H9 (cell line): ENCODE measurements around the gene BNIP5. TPM values are rescaled to one million over a fixed set of nuclear protein-coding genes. Genes with fewer than 3 reads are reported as not detected.

ENCODE experiments used
- DNase-seq: peaks from one replicate; pipeline ENCODE4 v3.0.0-alpha.2; 2017
- H2AFZ ChIP-seq: one replicate; pipeline ENCODE4 v1.6.1; 2013; ENCODE audit warnings: mild to moderate bottlenecking, low read length, control low read depth, moderate library complexity
- H2AK5ac ChIP-seq: 2 replicates; pipeline ENCODE4 v1.6.1; 2013; ENCODE audit warnings: low read length, control low read depth, mixed read lengths; ENCODE audit not compliant: insufficient read length
- H2BK120ac ChIP-seq: one replicate; pipeline ENCODE4 v1.6.1; 2013; ENCODE audit warnings: low read depth, mild to moderate bottlenecking, low read length, control low read depth, inconsistent platforms; ENCODE audit not compliant: poor library complexity, severe bottlenecking
- H2BK12ac ChIP-seq: 2 replicates; pipeline ENCODE4 v1.6.1; 2013; ENCODE audit warnings: low read length, control low read depth, mixed read lengths, low read depth; ENCODE audit not compliant: insufficient read length
- H2BK15ac ChIP-seq: 2 replicates; pipeline ENCODE4 v1.6.1; 2013; ENCODE audit warnings: low read depth, low read length, control low read depth
- H2BK20ac ChIP-seq: one replicate; pipeline ENCODE4 v1.6.1; 2013; ENCODE audit warnings: low read depth, mild to moderate bottlenecking, low read length, control low read depth, inconsistent platforms; ENCODE audit not compliant: poor library complexity, severe bottlenecking
- H2BK5ac ChIP-seq: 2 replicates; pipeline ENCODE4 v1.6.1; 2013; ENCODE audit warnings: low read length, control low read depth, mixed read lengths; ENCODE audit not compliant: insufficient read length
- H3K14ac ChIP-seq: 2 replicates; pipeline ENCODE4 v1.6.1; 2013; ENCODE audit warnings: low read length, control low read depth; ENCODE audit not compliant: insufficient read depth
- H3K18ac ChIP-seq: 2 replicates; pipeline ENCODE4 v1.6.1; 2013; ENCODE audit warnings: low read depth, mild to moderate bottlenecking, mixed read lengths, low read length, control low read depth; ENCODE audit not compliant: insufficient read length
- H3K23ac ChIP-seq: 2 replicates; pipeline ENCODE4 v1.6.1; 2013; ENCODE audit warnings: low read length, control low read depth, mixed read lengths, low read depth; ENCODE audit not compliant: insufficient read length
- H3K23me2 ChIP-seq: 2 replicates; pipeline ENCODE4 v1.6.1; 2013; ENCODE audit warnings: low read depth, mild to moderate bottlenecking, mixed read lengths, low read length, control low read depth; ENCODE audit not compliant: insufficient read length, poor library complexity, severe bottlenecking
- H3K27ac ChIP-seq: 2 replicates; pipeline ENCODE4 v1.5.1; 2013; ENCODE audit warnings: low read length, control low read depth, mixed read lengths, low read depth; ENCODE audit not compliant: insufficient read length
- H3K27me3 ChIP-seq: 2 replicates; pipeline ENCODE4 v1.6.1; 2013; ENCODE audit warnings: low read length, control low read depth, inconsistent platforms; ENCODE audit not compliant: insufficient read depth
- H3K4ac ChIP-seq: 2 replicates; pipeline ENCODE4 v1.6.1; 2013; ENCODE audit warnings: low read depth, mild to moderate bottlenecking, control low read depth, inconsistent platforms, low read length, moderate library complexity
- H3K4me1 ChIP-seq: 2 replicates; pipeline ENCODE4 v1.6.1; 2013; ENCODE audit warnings: low read length, control low read depth, inconsistent platforms; ENCODE audit not compliant: insufficient read depth
- H3K4me2 ChIP-seq: 2 replicates; pipeline ENCODE4 v1.6.1; 2013; ENCODE audit warnings: low read length, control low read depth, mixed read lengths; ENCODE audit not compliant: insufficient read length, insufficient read depth
- H3K56ac ChIP-seq: 2 replicates; pipeline ENCODE4 v1.6.1; 2013; ENCODE audit warnings: low read depth, mild to moderate bottlenecking, mixed read lengths, low read length, control low read depth; ENCODE audit not compliant: insufficient read length
- H3K79me1 ChIP-seq: 2 replicates; pipeline ENCODE4 v1.6.1; 2013; ENCODE audit warnings: low read depth, mild to moderate bottlenecking, moderate library complexity, low read length, control low read depth, inconsistent platforms; ENCODE audit not compliant: insufficient read depth, poor library complexity, severe bottlenecking
- H3K79me2 ChIP-seq: 2 replicates; pipeline ENCODE4 v1.6.1; 2013; ENCODE audit warnings: low read length, control low read depth, inconsistent platforms; ENCODE audit not compliant: insufficient read depth
- H3K9ac ChIP-seq: 2 replicates; pipeline ENCODE4 v1.6.1; 2013; ENCODE audit warnings: low read length, control low read depth, mixed read lengths; ENCODE audit not compliant: insufficient read length; ENCODE audit errors: extremely low read depth
- H3K9me3 ChIP-seq: one replicate; pipeline ENCODE4 v1.6.1; 2013; ENCODE audit warnings: low read depth, low read length, inconsistent platforms; ENCODE audit not compliant: control insufficient read depth
- H3T11ph ChIP-seq: one replicate; pipeline ENCODE4 v1.6.1; 2013; ENCODE audit warnings: mild to moderate bottlenecking, low read length, control low read depth, inconsistent platforms
- H4K20me1 ChIP-seq: one replicate; pipeline ENCODE4 v1.6.1; 2013; ENCODE audit not compliant: control insufficient read depth, insufficient read length, insufficient read depth
- H4K5ac ChIP-seq: 2 replicates; pipeline ENCODE4 v1.6.1; 2013; ENCODE audit warnings: low read depth, mild to moderate bottlenecking, mixed read lengths, low read length, control low read depth; ENCODE audit not compliant: insufficient read length
- H4K8ac ChIP-seq: replicated peaks from 2 replicates; pipeline ENCODE4 v1.6.1; 2013; ENCODE audit warnings: low read length, control low read depth, mixed read lengths, low read depth; ENCODE audit not compliant: insufficient read length
- H4K91ac ChIP-seq: 2 replicates; pipeline ENCODE4 v1.6.1; 2013; ENCODE audit warnings: low read depth, mild to moderate bottlenecking, moderate library complexity, mixed read lengths, low read length, control low read depth; ENCODE audit not compliant: insufficient read length
- H3K27ac Mint-ChIP-seq, 3 experiments: 2 replicates in 2 of 3; 3 replicates in 1 of 3; pipeline ENCODE4 v1.8.0; 2020 to 2021; ENCODE audit warnings: mixed read lengths in 3 of 3, mild to moderate bottlenecking in 1 of 3, moderate library complexity in 1 of 3
- H3K27me3 Mint-ChIP-seq: 2 replicates; pipeline ENCODE4 v1.8.0; 2021; ENCODE audit warnings: low read depth, mild to moderate bottlenecking, moderate library complexity, mixed read lengths
- H3K36me3 Mint-ChIP-seq, 3 experiments: 2 replicates in 2 of 3; 3 replicates in 1 of 3; pipeline ENCODE4 v1.8.0; 2020 to 2021; ENCODE audit warnings: low read depth in 3 of 3, mixed read lengths in 3 of 3; ENCODE audit not compliant: insufficient read depth in 1 of 3
- H3K4me1 Mint-ChIP-seq, 2 experiments: 2 replicates each; pipeline ENCODE4 v1.8.0; 2020; ENCODE audit warnings: mixed read lengths in 2 of 2
- H3K4me3 Mint-ChIP-seq, 2 experiments: 2 replicates in 1 of 2; 3 replicates in 1 of 2; pipeline ENCODE4 v1.8.0; 2020 to 2021; ENCODE audit warnings: mild to moderate bottlenecking in 2 of 2, mixed read lengths in 2 of 2, moderate library complexity in 1 of 2
- H3K9me3 Mint-ChIP-seq, 2 experiments: 2 replicates in 1 of 2; 3 replicates in 1 of 2; pipeline ENCODE4 v1.8.0; 2020; ENCODE audit warnings: mild to moderate bottlenecking in 2 of 2, mixed read lengths in 2 of 2, moderate library complexity in 1 of 2
- WGBS: extraction: QIAGEN DNeasy Blood & Tissue Kit; methylation state at CpG from one replicate; pipeline ENCODE4 v1.1.7; 2013; ENCODE audit warnings: missing lambda C conversion rate, low lambda C conversion rate, mixed read lengths; ENCODE audit not compliant: insufficient read length; ENCODE audit errors: extremely low coverage; 5-methylcytosine and 5-hydroxymethylcytosine counted together
- total RNA-seq: library from RNA; stranded (reverse); gene quantifications from 2 replicates; pipeline ENCODE4 v1.2.1, GENCODE V29; 2021
- TF ChIP-seq, protein P1 (sequence below): fragments of 200-600 bp; sonication (generic); conservative IDR thresholded peaks from 3 replicates; pipeline ENCODE4 v1.8.0; 2021; ENCODE audit warnings: antibody characterized with exemption, mild to moderate bottlenecking

The BNIP5 gene
- total RNA-seq, 1 experiment from 2014 or later, result not detected

- no peaks in the 10 kb centered on the region for H3K23me2 ChIP-seq
- H3K27ac Mint-ChIP-seq, result no peak overlapping the region
- no peak overlapping the region for H3K4me2 ChIP-seq
- no peaks in the 10 kb centered on the region for H4K20me1 ChIP-seq
- H2AFZ ChIP-seq, result no peak overlapping the region
- peaks cover 10 to 16% of the 10 kb centered on the region in 2 experiments for H3K4me1 Mint-ChIP-seq
- no peak overlapping the region; the same call in 1 of the 2 replicates for H3K14ac ChIP-seq
- H3K9me3 ChIP-seq, result no peaks in the 10 kb centered on the region
- no peak overlapping the region for H2AK5ac ChIP-seq
- no peaks in the 10 kb centered on the region; a peak in 1 of 7 replicates for H3K36me3 Mint-ChIP-seq
- H3K56ac ChIP-seq, result no peak overlapping the region
- WGBS, result no CpG with 5 or more reads among the region's 23 CpGs
- no peaks in the 10 kb centered on the region for H3K9me3 Mint-ChIP-seq
- no peak overlapping the region for H3K18ac ChIP-seq
- no peak overlapping the region for H4K5ac ChIP-seq
- no peak overlapping the region for H2BK20ac ChIP-seq
- H2BK120ac ChIP-seq, result no peak overlapping the region
- no peak overlapping the region for H3T11ph ChIP-seq
- no peaks in the 10 kb centered on the region for H3K27me3 ChIP-seq
- no peak overlapping the region for H3K9ac ChIP-seq
- H3K23ac ChIP-seq, result no peak overlapping the region
- no peak overlapping the region for H2BK15ac ChIP-seq
- no peaks in the 10 kb centered on the region for H3K79me2 ChIP-seq
- H3K79me1 ChIP-seq, result no peaks in the 10 kb centered on the region
- no peak for DNase-seq
- TF ChIP-seq, protein P1, sequence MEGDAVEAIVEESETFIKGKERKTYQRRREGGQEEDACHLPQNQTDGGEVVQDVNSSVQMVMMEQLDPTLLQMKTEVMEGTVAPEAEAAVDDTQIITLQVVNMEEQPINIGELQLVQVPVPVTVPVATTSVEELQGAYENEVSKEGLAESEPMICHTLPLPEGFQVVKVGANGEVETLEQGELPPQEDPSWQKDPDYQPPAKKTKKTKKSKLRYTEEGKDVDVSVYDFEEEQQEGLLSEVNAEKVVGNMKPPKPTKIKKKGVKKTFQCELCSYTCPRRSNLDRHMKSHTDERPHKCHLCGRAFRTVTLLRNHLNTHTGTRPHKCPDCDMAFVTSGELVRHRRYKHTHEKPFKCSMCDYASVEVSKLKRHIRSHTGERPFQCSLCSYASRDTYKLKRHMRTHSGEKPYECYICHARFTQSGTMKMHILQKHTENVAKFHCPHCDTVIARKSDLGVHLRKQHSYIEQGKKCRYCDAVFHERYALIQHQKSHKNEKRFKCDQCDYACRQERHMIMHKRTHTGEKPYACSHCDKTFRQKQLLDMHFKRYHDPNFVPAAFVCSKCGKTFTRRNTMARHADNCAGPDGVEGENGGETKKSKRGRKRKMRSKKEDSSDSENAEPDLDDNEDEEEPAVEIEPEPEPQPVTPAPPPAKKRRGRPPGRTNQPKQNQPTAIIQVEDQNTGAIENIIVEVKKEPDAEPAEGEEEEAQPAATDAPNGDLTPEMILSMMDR, result no peak
- H3K27me3 Mint-ChIP-seq, result peaks cover 5% of the 10 kb centered on the region
- no peak overlapping the region for H2BK5ac ChIP-seq
- no peak overlapping the region for H3K27ac ChIP-seq
- H3K4ac ChIP-seq, result no peak overlapping the region
- no peak overlapping the region for H4K8ac ChIP-seq
- H3K4me3 Mint-ChIP-seq, result no peak overlapping the region
- no peak overlapping the region for H4K91ac ChIP-seq
- H2BK12ac ChIP-seq, result no peak overlapping the region
- H3K4me1 ChIP-seq, result no peaks in the 10 kb centered on the region
Observed at GRCh38 chr6:36290668-36291620, 45.7 kb downstream of the BNIP5 start.
